ENCODE measurements around the gene PIH1D1.
"Not testable (repeated sequence)": the region's sequence is repeated elsewhere in the genome, so short reads cannot be mapped to it uniquely, and the experiment has no call there.

Gene PIH1D1

DNA sequence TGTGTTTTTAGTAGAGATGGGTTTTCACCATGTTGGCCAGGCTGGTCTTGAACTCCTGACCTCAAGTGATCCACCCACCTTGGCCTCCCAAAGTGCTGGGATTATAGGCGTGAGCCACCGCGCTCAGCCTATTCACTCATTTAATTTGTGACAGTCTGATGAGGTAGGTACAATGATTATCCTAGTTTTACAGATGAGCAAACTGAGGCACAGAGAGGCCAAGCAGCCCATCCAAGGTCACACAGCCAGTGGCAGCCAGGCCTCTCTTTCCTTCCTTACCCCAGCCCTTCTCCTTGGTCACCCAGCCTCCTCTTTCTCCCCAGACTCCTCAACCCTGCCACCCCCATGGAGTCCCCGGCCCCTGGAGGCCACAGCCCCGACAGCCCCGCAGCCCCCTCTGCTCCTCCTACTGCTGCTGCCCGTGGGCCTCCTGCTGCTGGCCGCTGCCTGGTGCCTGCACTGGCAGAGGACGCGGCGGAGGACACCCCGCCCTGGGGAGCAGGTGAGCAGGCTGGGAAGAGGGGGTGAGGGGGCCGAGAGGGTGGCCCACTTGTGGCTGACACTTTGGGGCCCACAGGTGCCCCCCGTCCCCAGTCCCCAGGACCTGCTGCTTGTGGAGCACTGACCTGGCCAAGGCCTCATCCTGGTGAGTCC, 28.5 kb upstream of the PIH1D1 start:
- DNase-seq, result no peak

- no peak for DNase-seq
These were observed 24.6 kb upstream of the PIH1D1 start for GRCh38 chr19:49475995-49476880.

DNA sequence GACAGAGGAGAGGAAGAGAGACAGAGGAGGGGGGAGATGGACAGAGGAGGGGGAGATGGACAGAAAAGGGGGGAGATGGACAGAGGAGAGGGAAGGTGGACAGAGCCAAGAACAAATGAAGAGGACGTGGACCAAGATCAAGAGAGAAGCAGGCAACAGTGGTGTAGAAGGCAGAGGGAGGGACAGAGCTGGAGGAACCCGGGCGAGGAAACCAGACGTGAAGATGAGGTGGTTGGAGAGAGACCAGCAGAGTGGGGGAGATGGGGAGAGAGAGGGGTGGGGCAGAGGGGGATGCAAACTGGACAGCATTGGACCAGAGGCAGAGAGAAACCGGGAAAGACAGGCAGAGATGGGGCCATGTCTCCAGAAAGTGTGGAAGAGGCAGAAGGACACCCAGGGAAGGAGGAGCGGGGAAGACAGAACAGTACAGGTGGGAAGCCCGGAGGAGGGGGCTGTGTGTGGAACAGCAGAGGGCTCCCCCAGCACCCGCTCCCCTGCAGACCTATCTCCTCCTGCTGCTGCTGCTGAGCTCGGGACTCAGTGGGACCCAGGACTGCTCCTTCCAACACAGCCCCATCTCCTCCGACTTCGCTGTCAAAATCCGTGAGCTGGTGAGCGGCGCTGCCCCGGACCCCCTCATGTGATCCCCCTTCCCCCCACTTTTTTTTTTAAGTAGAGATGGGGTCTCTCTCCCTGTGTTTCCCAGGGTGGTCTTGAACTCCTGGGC, 23.7 kb upstream of the PIH1D1 start:
- no peak for DNase-seq

GRCh38 chr19:49474542-49474924, 22.9 kb upstream of the PIH1D1 start:
- no peak for DNase-seq

DNA sequence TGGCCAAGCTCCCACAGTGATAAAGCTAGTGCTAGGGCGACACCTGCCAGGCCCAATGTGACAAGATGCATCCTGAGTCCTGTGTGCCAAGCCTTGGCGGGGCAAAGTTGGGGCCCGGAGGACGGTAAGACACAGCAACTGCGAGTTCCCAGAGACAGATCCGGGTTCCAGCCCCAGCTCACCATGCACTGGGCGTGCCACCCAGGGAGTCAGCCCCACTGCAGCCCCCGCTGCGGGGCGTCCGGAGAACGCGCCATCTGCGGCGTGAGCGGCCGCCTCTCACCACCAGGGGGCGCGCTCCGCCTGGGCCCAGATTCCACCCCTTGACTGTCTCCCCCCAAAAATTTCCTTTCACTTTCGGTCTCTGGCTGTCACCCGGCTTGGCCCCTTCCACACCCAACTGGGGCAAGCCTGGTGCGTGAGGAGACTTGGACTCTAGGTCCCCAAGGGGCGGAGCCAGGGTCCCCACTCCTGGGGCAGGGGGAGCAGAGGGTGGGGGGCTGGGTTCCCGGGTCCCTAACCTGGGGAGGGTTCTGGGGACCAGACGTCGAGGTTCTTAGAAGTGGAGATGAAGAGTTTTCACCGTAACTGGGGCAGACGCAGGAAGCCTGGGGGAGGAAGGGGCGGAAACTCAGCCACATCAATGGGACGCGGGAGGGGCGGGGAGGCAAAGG, 22.4 kb upstream of the PIH1D1 start, which contains the start of gene FLT3LG:
FLT3LG (plus strand) TSS at position 348 of the 674 bp plus-strand sequence. CDS start 425 bp downstream, outside the sequence.
- no peak for DNase-seq

- DNase-seq, result not testable (repeated sequence)
These were observed 21.9 kb upstream of the PIH1D1 start for GRCh38 chr19:49473501-49473867.

DNA sequence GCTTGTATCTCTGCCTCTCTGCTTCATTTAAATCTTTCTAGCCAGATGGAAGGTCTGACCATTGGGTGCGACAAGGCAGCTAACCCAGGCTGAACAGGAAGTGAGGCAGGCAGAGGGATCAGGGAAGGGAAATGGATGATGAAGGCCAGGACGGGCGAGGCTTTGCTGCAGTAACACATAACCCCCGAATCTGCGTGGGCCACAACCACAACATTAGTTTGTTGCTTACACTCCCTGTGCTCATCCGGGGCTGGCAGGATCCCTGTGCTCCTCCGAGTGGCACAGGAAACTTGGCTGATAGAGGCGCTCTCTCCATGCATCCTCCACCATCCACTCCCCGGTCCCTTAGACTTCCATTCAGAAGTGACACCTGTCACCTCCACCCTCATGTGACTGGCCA, 21.3 kb upstream of the PIH1D1 start:
- DNase-seq, result no peak

GRCh38 chr19:49470615-49470978, 19.0 kb upstream of the PIH1D1 start:
- no peak for DNase-seq

GRCh38 chr19:49469828-49470614, 18.4 kb upstream of the PIH1D1 start:
- no peak for DNase-seq

DNA sequence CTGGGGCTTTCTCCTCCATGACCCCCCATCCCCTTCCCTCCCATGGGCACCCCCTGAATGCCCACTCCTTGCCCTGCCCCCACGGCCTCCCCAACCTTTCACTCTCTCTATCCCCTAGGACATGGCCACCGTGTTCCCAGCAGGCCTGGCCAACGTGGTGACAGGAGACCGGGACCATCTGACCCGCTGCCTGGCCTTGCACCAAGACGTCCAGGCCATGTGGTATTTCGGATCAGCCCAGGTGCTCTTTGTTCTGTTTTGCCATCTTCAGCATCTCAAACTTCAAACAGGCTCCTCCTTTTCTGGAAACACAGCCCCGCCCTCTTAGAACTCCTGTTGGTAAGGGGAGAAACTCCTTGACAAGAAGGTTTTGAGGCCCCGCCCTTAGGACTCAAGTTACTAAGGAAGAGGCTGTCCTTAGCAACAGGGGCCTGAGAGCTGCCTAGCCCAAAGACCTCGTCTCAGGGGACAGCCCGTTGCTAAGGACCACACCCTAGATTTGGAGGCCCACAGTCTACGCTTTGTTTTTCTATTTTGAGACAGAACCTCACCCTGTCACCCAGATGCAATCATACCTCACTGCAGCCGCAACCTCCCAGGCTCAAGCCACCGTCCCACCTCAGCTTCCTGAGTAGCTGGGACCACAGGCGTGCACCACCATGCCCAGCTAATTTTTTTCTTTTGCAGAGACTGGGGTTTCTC, 17.3 kb upstream of the PIH1D1 start:
- DNase-seq, result no peak

DNA sequence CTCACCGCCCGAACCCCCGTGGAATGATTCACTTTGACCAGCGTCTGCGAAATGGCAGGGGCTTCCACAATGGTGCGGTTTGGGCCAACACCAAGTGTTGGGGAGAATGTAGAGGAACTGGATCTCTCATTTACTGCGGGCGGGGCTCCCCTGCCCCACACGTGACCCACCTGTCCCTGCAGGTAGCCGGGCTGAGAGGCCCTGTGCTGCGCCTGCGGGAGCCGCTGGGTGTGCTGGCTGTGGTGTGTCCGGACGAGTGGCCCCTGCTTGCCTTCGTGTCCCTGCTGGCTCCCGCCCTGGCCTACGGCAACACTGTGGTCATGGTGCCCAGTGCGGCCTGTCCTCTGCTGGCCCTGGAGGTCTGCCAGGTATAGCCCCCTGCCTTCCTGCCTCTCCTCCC, 16.6 kb upstream of the PIH1D1 start:
- no peak for DNase-seq

- no peak for DNase-seq
These were observed 13.8 kb upstream of the PIH1D1 start for GRCh38 chr19:49465371-49465770.

DNA sequence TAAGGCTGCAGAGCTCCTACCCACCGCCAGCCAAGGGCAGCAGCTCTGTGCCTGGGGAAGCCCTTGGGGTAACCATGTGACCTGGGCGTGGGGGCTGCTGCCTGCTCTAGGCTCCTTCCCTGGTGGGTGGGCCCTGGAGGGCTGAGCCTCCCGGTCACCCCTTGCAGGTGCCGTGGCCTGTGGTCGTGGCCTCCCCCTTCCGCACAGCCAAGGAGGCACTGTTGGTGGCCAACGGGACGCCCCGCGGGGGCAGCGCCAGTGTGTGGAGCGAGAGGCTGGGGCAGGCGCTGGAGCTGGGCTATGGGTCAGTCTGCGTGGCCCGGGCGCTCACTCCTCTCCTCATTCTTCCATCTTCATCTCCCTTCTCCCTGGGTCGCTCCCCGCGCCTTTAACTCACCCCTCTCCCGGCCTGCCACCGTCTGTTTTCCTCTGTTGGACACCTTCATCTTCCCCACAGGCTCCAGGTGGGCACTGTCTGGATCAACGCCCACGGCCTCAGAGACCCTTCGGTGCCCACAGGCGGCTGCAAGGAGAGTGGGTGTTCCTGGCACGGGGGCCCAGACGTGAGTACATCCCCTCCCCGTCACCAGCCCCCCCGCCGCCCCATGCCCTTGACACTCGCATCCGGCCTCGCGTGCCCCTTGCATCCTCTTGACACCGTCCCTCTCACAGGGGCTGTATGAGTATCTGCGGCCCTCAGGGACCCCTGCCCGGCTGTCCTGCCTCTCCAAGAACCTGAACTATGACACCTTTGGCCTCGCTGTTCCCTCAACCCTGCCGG, 12.5 kb upstream of the PIH1D1 start:
- DNase-seq, result no peak

DNA sequence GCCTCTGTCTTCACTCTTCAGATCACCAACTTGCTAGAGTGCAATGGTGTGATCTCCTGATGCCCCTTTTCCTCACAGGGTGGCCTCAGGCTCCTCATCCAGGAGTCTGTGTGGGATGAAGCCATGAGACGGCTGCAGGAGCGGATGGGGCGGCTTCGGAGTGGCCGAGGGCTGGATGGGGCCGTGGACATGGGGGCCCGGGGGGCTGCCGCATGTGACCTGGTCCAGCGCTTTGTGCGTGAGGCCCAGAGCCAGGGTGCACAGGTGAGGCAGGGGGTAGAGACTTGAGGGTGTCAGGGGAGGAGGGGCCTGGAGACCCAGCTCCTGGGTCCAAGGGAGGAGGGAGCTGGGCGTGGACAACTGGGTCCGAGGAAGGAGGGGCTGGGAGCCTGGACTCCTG, 10.9 kb upstream of the PIH1D1 start:
- DNase-seq, result no peak

GRCh38 chr19:49461656-49462055, 10.0 kb upstream of the PIH1D1 start:
- no peak for DNase-seq

GRCh38 chr19:49461130-49461529, 9.5 kb upstream of the PIH1D1 start:
- not testable (repeated sequence) for DNase-seq

- DNase-seq, result no peak
These were observed 7.8 kb upstream of the PIH1D1 start for GRCh38 chr19:49459388-49459787.

DNA sequence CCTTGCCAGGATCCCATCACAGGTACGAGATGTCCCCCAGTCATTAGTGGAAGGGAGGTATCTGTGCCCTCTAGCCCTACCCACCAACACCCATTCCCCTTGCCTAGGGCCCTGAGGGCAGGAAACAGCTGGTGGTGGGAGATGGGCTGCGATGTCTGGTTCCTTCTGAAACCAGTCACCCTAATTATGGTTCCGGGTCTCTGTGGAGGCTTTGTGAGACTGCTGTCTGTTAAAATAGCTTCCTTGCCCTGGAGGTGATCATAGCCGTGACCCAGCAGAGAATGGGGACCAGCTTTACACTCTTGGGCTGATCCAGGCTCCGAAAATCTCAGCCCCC, 6.9 kb upstream of the PIH1D1 start:
- DNase-seq, result no peak

DNA sequence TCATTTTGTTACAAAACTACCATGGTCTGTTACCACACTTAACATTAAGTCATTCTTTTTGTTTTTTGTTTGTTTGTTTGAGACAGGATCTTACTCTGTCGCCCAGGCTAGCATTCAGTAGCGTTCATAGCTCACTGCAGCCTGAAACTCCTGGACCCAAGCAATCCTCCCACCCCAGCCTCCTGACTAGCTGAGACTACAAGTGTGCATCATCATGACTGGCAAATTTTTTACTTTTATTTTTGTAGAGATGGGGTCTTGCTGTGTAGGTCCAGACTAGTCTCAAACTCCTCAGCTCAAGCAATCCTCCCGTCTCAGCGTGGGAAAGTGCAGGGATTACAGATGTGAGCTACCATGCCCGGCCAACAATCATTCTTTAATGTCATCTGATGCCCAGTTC, 4.7 kb upstream of the PIH1D1 start:
- DNase-seq, result no peak

DNA sequence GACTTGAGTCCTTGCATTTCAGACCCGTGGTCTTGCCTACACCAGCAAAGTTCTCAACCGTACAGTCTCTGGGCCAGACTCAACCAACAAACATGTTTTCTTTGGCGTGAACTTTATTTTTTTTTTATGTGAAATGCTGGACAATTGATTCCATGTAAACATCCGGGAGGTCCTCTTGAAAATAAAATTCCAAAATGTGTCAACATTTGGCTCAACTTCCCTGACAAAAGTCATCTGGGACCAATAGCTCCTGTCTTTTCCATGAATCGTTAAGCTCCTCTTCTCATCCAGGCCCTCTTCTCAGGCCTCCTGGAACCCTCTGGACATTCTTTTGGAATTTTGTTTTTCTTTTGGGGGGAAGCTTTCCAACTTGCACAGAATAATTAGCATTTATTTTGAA, 4.2 kb upstream of the PIH1D1 start:
- no peak for DNase-seq

DNA sequence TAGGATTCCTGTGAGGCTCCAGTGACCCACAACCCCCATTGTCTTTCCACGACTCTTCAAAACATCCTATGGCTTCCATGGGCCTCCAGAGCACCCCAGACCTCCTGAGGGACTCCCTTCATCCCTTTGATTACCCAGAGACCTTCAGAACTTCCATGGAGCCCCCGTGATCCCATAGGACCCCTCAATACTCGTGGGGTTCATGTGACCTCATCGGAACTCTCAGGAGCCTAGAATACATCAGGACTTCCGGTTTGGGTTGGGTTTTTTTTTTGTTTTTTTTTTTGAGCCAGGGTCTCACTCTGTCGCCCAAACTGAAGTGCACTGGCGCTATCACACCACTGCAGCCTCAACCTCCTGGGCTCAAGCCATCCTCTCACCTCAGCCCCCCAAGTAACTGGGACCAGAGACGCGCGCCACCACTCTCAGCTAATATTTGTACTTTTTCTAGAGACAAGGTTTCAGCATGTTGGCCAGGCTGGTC, 2.2 kb upstream of the PIH1D1 start:
- DNase-seq, result no peak
